OCI-LY7 (cell line): ENCODE data around the gene CD320. TPM values are rescaled to one million over a fixed set of nuclear protein-coding genes. Genes with fewer than 3 reads are reported as not detected.
"Not testable (repeated sequence)": the region's sequence is repeated elsewhere in the genome, so short reads cannot be mapped to it uniquely, and the experiment has no call there.

Source experiments
- BruUV-seq: library from RNA; stranded (reverse); fragments of 400-500 nt; replicated peaks from 2 replicates; lab custom pipeline; 2021; lab: Mats Ljungman, UMichigan
- CTCF ChIA-PET: fragments of 300-600 bp; sonication (Branson Sonifier 250); formaldehyde crosslinking; loops from one replicate; lab custom pipeline; 2022; ENCODE audit warnings: antibody characterized with exemption; ENCODE audit not compliant: unreplicated experiment; lab: Charles Lee
- POLR2A ChIA-PET: fragments of 300-600 bp; sonication (Branson Sonifier 250); formaldehyde crosslinking; loops from one replicate; lab custom pipeline; 2022; ENCODE audit warnings: antibody characterized with exemption; lab: Charles Lee
- DNase-seq: peaks from one replicate; pipeline ENCODE4 v3.0.0-alpha.2; 2015; ENCODE audit warnings: low spot score
- H2AFZ ChIP-seq: fragments of 200-600 bp; sonication (generic), shearing (Covaris generic); 2 replicates; pipeline ENCODE4 v1.6.1; 2014; ENCODE audit warnings: mild to moderate bottlenecking, antibody characterized with exemption, low read length, moderate library complexity
- H3K27ac ChIP-seq: fragments of 200-600 bp; sonication (generic); 2 replicates; pipeline ENCODE4 v1.5.1; 2014; ENCODE audit warnings: mixed run types, low read depth, mild to moderate bottlenecking, moderate library complexity, low read length, inconsistent platforms; ENCODE audit not compliant: poor library complexity, severe bottlenecking
- H3K36me3 ChIP-seq: fragments of 200-600 bp; sonication (generic); 2 replicates; pipeline ENCODE4 v1.6.1; 2014; ENCODE audit warnings: mild to moderate bottlenecking, antibody characterized with exemption, low read length, moderate library complexity, mixed read lengths; ENCODE audit not compliant: insufficient read depth
- H3K4me1 ChIP-seq: fragments of 200-600 bp; sonication (generic); 2 replicates; pipeline ENCODE4 v1.5.1; 2014; ENCODE audit warnings: mild to moderate bottlenecking, low read length; ENCODE audit not compliant: insufficient read depth, poor library complexity, severe bottlenecking
- H3K4me2 ChIP-seq: fragments of 200-600 bp; sonication (generic); 2 replicates; pipeline ENCODE4 v1.6.1; 2014; ENCODE audit warnings: mild to moderate bottlenecking, low read length
- H3K4me3 ChIP-seq: fragments of 200-600 bp; sonication (generic); 2 replicates; pipeline ENCODE4 v1.5.1; 2014; ENCODE audit warnings: mild to moderate bottlenecking, low read depth, low read length; ENCODE audit not compliant: poor library complexity, severe bottlenecking
- H3K79me2 ChIP-seq: fragments of 200-600 bp; sonication (generic); 2 replicates; pipeline ENCODE4 v1.6.1; 2016; ENCODE audit warnings: low read depth, mild to moderate bottlenecking, low read length, moderate library complexity, mixed read lengths; ENCODE audit not compliant: insufficient read depth
- H3K9me2 ChIP-seq: fragments of 200-600 bp; sonication (generic); 2 replicates; pipeline ENCODE4 v1.6.1; 2016; ENCODE audit warnings: mild to moderate bottlenecking, low read length, mixed read lengths; ENCODE audit not compliant: insufficient read depth
- H3K9me3 ChIP-seq: fragments of 200-600 bp; sonication (generic); 2 replicates; pipeline ENCODE4 v1.6.1; 2014; ENCODE audit warnings: mild to moderate bottlenecking, mixed run types, low read length, mixed read lengths
- H4K20me1 ChIP-seq: fragments of 200-600 bp; sonication (generic); 2 replicates; pipeline ENCODE4 v1.6.1; 2014; ENCODE audit warnings: mild to moderate bottlenecking, antibody characterized with exemption, low read length, moderate library complexity, mixed read lengths; ENCODE audit not compliant: insufficient read depth
- EZH2phosphoT487 ChIP-seq: fragments of 200-600 bp; sonication (generic); IDR thresholded peaks from 2 replicates; pipeline ENCODE4 v1.6.1; 2018; ENCODE audit warnings: low read depth, borderline replicate concordance, mild to moderate bottlenecking, mixed run types, antibody characterized with exemption, low read length, moderate library complexity, mixed read lengths
- intact Hi-C: fragments of 100-400 bp; cut with micrococcal nuclease; formaldehyde crosslinking; loops from one replicate; pipeline ENCODE4 v1.10.0; 2022; ENCODE audit not compliant: unreplicated experiment
- total RNA-seq, 2 experiments: library from RNA; depleted of rRNA in 1 of 2; stranded (reverse); fragments of >200 nt in 1 of 2; shearing (Covaris generic) in 1 of 2; gene quantifications; 2 replicates each; pipeline ENCODE4 v1.2.3, GENCODE V29; 2014 to 2022
- TF ChIP-seq, protein P1 (sequence below): fragments of 200-600 bp; sonication (generic); conservative IDR thresholded peaks from 2 replicates; pipeline ENCODE4 v1.5.1; 2014; ENCODE audit warnings: mild to moderate bottlenecking, antibody characterized with exemption, low read length, moderate library complexity, mixed read lengths

The CD320 gene
- total RNA-seq, 2 experiments from 2014 or later = 39.1 to 49.2 TPM

DNA sequence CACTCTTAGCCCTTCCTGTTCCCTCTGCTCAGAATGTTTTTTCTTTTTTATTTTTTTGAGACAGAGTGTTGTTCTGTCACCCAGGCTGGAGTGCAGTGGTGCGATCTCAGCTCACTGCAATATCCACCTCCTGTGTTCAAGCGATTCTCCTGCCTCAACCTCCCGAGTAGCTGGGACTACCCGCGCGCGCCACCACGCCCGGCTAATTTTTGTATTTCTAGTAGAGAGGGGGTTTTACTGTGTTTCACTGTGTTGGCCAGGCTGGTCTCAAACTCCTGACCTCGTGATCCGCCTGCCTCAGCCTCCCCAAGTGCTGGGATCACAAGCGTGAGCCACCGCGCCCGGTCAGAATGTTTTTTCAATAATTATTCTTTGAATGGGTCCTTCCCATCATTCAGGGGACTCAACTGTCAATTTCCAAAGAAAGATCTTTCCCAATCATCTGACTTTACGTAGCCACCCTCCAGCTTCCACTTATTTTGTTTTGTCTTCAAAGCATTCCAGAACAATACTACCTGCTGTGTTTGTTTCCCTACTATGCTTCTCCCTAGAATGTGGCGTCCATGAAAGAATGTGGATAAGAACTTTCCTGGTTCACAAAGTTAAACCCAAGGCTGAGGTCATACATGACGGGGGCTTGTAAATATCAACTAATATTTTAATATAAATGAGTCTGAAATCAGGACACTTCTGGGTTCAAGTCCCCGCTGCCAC is 11.8 kb upstream of the CD320 start:
- Histone ChIP-seq H3K27ac (peak overlapping the region; percentile 67), H2AFZ (0 out of 2 replicates have a peak overlapping the region, but pooled peaks have one; percentile 64), H3K79me2 (peaks cover 49% of the 10 kb centered on the region), H3K4me3 (peak overlapping the region; percentile 100), H3K9me3 (no peaks in the 10 kb centered on the region), H3K4me2 (peak overlapping the region; percentile 99), H4K20me1 (peaks cover 12% of the 10 kb centered on the region), H3K4me1 (peaks cover 54% of the 10 kb centered on the region), H3K36me3 (peaks cover 73% of the 10 kb centered on the region), H3K9me2 (no peaks in the 10 kb centered on the region)
- CTCF ChIA-PET = no interaction called here
- no TSS peak for BruUV-seq
- TF ChIP-seq, protein P1, sequence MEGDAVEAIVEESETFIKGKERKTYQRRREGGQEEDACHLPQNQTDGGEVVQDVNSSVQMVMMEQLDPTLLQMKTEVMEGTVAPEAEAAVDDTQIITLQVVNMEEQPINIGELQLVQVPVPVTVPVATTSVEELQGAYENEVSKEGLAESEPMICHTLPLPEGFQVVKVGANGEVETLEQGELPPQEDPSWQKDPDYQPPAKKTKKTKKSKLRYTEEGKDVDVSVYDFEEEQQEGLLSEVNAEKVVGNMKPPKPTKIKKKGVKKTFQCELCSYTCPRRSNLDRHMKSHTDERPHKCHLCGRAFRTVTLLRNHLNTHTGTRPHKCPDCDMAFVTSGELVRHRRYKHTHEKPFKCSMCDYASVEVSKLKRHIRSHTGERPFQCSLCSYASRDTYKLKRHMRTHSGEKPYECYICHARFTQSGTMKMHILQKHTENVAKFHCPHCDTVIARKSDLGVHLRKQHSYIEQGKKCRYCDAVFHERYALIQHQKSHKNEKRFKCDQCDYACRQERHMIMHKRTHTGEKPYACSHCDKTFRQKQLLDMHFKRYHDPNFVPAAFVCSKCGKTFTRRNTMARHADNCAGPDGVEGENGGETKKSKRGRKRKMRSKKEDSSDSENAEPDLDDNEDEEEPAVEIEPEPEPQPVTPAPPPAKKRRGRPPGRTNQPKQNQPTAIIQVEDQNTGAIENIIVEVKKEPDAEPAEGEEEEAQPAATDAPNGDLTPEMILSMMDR = no peak
- no peak for TF ChIP-seq EZH2phosphoT487
- intact Hi-C loops = loop anchor here (5.0 kb wide), 1 partner anchor 53 kb away; no protein-coding TSS in a partner anchor
- POLR2A ChIA-PET = no interaction called here
- no peak for DNase-seq

DNA sequence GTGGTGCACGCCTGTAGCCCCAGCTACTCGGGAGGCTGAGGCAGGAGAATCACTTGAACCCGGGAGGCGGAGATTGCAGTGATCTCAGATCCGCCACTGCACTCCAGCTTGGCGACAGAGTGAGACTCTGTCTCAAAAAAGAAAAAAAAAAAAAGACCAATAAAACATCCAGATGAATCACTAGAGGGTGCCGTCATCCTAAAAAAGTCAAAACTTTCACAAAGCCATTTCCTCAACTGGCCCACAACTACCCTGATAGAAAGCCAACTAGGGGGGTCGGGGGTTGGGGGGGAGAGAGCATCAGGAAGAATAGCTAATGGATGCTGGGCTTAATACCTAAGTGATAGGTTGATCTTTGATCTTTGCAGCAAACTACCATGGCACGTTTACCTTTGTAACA is 10.7 kb upstream of the CD320 start:
- intact Hi-C loops, H3K9me3 ChIP-seq, BruUV-seq, H2AFZ ChIP-seq, H3K4me3 ChIP-seq, H3K9me2 ChIP-seq, H3K27ac ChIP-seq, DNase-seq: not testable (repeated sequence)
- ChIA-PET CTCF (interaction anchor here (0.5 kb wide), 1 partner anchor 187 kb away, joined by 3 read pairs; no protein-coding TSS in a partner anchor), POLR2A (interaction anchor here (0.6 kb wide), 1 partner anchor 8 kb away, joined by 3 read pairs; no protein-coding TSS in a partner anchor)
- Histone ChIP-seq H3K4me2 (0 out of 2 replicates have a peak overlapping the region, but pooled peaks have one; percentile 8), H3K36me3 (peaks cover 74% of the 10 kb centered on the region), H3K4me1 (peaks cover 42% of the 10 kb centered on the region), H4K20me1 (peaks cover 12% of the 10 kb centered on the region), H3K79me2 (peaks cover 49% of the 10 kb centered on the region)

DNA sequence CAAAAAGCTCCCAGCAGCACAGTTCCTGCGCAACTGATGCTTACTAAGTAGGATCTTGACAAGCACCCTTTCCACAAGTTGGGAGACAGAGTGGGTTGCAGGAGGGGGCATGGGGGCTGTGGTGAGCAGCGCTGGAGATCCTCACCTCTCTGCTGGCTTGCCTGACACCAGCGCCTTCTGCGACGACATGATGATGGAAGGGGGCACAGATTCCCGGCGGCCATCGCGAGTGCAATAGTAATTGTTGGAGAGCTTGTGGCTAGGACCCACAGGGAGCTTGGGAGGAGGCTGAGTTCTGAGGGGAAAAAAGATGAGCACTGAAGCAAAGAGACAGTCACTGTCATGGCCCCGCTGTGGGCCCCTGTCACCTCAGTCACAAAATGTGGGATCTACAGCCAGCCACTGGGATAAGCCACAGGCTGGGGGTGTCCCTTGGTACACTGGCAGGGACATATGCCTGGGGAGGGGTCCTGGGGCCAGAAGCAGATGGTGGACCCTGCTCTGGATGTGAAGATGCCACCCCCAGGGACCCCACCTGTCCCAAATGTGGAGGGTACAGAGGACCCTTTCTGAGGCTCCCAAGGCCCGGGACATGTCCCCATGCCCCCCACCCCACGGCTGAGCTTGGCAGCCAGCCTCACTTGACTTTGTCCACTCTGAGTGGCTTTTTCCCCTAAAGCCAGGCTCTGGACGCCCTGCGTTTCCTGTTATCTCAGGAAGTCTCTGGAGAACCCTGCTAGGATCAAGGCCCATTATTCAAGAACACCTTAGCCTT is 8.4 kb upstream of the CD320 start:
- DNase-seq = no peak
- Histone ChIP-seq H3K4me3 (no peak overlapping the region), H3K4me1 (peaks cover 29% of the 10 kb centered on the region), H4K20me1 (0 out of 2 replicates have a peak, but pooled peaks cover under 1% of the 10 kb centered on the region), H3K4me2 (peak overlapping the region; percentile 33), H3K9me3 (no peaks in the 10 kb centered on the region), H3K9me2 (no peaks in the 10 kb centered on the region), H3K36me3 (peaks cover 74% of the 10 kb centered on the region), H3K79me2 (peaks cover 31% of the 10 kb centered on the region), H2AFZ (no peak overlapping the region), H3K27ac (no peak overlapping the region)
- no peak for TF ChIP-seq EZH2phosphoT487
- TF ChIP-seq, protein P1 = 0 out of 2 replicates have a peak, but pooled peaks have one; percentile 37
- BruUV-seq = no TSS peak
- ChIA-PET POLR2A (interaction anchor here (0.6 kb wide), 1 partner anchor 69 kb away, joined by 3 read pairs; no protein-coding TSS in a partner anchor), CTCF (no interaction called here)
- intact Hi-C loops = no loop called here

DNA sequence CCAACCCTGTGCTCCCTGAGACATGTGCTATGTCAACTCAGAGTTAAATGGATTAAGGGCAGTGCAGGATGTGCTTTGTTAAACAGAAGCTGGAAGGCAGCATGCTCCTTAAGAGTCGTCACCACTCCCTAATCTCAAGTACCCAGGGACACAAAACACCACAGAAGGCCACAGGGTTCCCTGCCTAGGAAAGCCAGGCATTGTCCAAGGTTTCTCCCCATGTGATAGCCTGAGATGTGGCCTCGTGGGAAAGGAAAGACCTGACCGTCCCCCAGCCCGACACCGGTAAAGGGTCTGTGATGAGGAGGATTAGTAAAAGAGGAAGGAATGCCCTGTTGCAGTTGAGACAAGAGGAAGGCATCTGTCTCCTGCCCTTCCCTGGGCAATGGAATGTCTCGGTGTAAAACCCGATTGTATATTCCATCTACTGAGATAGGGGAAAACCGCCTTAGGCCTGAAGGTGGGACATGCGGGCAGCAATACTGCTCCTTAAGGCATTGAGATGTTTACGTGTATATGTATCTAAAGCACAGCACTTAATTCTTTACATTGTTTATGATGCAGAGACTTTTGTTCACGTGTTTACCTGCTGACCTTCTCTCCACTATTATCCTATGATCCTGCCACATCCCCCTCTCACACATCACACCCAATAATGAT is 7.0 kb upstream of the CD320 start:
- POLR2A ChIA-PET, H3K4me3 ChIP-seq, H3K4me2 ChIP-seq, DNase-seq, CTCF ChIA-PET, H3K9me2 ChIP-seq, H2AFZ ChIP-seq, BruUV-seq, H4K20me1 ChIP-seq, H3K9me3 ChIP-seq, H3K27ac ChIP-seq, intact Hi-C loops: not testable (repeated sequence)
- Histone ChIP-seq H3K79me2 (peaks cover 18% of the 10 kb centered on the region), H3K36me3 (peaks cover 78% of the 10 kb centered on the region), H3K4me1 (peaks cover 25% of the 10 kb centered on the region)
